Renal pelvis (tissue), 4 donors: ENCODE data around the gene SFMBT1. TPM values are rescaled to one million over a fixed set of nuclear protein-coding genes. Genes with fewer than 3 reads are reported as not detected.
A peak's percentile ranks its signal among the peaks of the same experiment; 100 is the strongest.

Source experiments
- DNase-seq: peaks from one replicate; pipeline ENCODE4 v3.0.0-alpha.2; 2013
- polyA plus RNA-seq, 3 donors: library from polyadenylated mRNA; unstranded; fragments of 120-200 nt; gene quantifications; one replicate each; pipeline ENCODE4 v1.2.1, GENCODE V29; 2013; ENCODE audit not compliant: insufficient read length in 3 of 3

SFMBT1 gene
- polyA plus RNA-seq, 3 donors: 9.9 to 11.7 (median 10.8) TPM

DNA sequence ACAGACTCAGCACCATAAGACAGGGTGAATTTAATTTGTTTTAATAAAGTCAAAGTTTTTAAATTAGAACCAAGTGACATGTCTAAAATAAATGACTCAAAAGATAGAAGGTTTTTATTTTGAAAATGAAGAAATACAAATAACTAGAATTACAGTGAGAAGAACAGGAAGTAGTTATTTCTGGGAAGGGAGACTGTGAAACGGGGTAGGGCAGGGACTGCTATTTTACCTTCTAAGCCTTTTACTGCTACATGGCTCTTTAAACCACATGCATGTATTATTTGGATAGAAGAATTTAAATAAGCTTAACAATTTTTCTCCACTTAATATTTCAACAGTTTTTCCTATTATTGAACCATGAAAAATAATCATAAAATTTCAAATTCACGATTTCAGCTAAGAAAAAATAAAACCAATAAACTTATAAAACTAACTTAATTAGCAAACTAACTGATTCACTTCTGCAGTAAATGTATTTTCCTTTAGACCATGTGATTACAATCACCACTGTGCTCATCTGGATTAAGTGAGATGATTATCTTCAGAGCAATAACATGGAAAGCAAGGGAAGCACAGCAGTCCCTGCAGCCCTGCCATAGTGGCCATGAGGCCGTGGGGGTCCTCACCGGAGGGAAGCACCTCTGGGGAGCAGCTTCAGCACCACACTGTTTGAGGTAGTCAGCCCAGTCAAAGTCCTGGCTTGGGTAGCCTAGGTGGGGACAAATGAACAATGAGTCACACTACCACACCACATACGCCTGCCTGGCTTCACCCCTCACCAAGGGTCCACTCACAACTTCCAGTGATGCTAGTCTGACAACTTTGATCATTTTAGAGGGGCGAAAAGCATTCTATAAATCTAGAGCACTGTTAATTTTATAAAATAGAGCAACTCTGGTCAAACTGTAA, 120.2 kb downstream of the SFMBT1 start:
- DNase-seq: no peak

DNA sequence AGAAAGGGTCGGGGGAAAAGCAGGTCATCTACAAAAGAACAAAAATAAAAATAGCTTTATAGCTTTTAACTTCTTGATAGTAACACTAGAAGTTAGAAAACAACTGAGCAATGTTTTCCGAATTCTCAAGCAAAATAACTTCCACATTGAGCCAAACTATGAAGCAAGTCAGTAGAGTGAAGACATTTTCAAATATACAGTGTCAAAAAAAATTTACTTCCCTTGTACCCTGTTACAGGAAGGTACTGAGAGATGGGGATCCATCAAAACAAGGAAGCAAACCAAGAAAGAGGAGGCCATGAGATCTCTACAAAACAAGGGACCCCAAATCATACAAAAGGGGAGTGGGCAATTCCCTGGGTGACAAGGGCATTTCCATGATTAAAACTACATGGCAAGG, 121.9 kb downstream of the SFMBT1 start:
- no peak for DNase-seq

DNA sequence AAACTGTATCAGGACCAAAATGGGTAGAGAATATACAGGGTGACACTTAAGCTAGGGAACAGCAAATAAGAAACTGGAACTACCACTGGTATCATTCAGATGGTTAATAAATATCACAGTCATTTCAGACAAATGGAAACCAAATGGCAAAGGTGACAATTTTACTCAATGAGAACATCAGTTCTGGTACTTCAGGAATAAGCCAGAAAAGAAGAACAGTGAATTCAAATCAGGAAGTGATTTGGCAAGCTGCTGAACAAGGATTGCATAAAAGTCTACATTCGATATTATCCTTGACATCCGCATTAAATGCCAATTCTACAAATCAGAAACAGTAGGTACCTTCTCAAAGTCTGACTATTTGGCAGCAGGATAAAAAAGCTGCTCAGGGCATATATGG, 125.0 kb downstream of the SFMBT1 start:
- DNase-seq: no peak

DNA sequence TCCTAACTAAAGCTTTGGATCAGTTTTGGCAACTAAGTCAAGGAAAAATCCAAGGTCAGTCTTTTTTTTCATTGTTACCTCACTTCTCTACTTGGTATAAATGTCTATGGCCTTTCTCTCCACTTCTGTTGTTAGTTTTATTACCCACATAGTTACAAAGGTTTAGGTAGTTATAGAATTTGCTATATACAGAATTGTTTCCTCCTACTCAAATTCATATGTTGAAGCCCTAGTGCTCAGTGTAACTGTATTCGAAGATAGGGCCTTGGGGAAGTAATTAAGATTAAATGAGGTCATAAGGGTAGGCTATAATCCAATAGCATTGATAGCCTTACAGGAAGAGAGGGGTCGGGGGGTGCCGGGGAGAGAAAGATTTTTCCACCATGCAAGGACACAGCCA, 128.8 kb downstream of the SFMBT1 start:
- no peak for DNase-seq

DNA sequence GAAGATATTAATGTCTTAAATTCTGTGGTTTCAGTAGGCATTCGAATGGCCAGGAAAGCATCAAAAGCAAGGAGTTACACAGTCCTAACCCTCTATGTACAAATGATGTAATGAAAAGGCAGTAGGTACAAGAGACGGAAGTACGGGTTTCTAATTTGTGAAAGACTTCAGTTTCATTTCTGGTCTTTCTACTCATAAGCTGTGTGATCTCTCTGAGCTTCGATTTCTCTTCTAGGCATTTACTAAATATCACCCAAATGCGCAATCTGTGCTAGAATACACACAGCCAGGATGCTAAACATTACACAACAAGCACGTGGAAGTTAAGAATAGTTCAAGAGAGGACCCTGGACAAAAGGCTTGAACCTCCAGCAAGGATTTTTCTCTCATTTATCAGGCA, 130.6 kb downstream of the SFMBT1 start:
- no peak for DNase-seq

DNA sequence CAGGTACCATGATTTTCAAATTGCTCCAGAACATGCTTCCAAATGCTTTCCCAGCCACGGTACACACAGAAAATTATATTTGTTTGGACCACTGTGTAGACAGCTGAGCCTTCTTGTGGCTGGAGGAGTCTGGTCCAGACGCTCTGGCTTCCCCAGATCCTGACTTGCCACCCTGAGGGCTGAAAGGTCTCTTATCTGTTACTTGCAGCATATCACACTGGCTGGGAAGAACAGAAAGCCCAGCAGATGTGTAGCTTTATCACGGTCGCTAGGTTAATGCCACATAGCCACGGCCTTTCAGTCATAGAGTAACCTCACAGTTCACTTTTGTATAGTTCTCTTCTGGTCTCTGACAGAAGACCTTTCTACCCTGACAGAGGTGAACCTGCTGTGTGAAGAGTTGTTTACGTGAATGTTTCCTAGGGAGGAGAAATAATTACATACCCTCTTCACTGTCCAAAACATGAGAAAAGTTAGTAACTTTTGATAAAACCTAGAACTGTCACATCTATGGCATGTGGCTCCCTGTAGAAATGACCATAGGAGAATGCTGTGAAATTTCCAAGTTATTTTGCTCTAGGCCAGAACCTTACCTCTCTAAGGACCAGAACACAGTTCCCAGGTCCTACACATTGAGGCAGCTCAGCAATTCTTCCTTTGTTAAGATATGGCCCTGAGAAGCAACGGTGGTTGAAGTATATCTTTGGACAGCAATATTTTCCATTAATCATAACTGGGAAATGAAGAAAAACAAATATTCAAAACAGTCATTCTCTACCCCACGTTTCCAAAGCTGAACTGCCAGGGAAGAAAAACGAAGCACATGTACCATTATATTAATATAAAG, 132.8 kb downstream of the SFMBT1 start:
- no peak for DNase-seq

DNA sequence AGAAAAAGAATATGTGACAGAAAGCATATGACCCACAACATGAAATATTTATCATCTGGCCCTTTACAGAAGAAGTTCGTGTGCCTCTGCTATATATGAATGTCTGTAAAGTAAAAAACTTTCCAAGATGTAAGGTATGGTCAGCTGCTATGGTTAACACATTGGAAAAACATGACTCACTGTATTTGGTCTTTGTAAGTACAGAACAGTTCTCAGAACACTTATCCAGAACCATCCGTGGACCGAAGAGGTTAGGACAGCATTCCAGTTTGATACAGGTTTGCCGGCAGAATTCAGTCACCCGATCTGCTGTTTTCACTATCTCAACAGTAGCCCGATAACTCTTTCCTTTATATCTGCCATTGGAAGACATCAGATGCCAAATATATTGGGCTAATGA, 135.1 kb downstream of the SFMBT1 start:
- DNase-seq: no peak

DNA sequence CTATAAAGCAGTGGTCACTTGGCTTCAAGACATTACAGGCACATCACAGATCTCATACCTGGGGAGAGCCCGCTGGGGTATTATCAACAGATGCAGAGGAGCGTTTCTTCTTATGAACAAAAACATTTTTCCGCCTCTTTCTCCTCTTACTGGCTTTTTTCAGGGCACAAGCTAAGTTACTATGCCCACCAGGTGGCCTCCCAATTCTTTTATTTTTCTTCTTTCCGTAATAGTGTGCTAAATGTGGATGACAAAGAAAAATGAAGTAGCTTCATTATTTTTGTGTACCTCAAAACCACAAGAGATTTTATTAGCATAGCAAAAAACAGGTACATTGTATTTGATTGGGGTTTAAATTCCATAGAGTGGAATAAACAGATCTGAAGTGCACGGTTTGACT, 138.4 kb downstream of the SFMBT1 start:
- no peak for DNase-seq

DNA sequence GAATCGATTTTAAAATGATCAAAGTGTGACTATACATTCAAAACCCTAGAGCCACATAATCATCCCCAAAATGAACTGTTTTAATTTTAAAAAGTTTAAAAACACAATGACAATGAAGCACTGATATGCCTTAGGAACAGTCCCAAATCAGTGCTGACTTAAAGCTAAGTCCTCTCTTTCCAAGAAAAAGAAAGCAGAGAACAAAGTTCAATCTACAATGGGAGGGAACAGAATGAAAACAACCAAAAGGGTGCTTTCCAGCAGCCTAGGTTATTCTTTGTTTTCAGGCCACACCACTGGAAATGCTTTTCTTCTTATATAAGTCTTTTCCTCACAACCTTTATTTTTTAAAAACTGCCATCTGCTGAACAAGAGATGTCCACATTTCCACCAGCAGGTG, 141.3 kb downstream of the SFMBT1 start:
- DNase-seq: no peak

DNA sequence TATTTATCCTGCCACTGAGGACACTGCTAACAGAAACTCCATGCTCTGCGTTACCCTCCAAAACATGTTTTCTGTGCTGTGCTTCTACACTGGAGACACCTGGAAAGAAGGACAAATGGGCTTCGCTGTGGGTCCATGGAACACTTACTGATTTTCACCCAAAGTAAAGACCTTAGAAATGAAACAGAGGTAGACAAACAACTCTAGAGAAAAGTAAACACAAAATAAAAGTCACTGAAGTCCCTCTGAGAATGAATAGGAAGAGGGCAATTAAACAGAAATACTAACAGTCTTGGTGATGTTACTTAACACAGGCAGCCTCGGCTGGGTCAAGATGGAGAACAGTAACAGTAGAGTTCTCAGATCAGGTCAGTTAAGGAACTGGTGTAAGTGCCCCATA, 141.9 kb downstream of the SFMBT1 start:
- no peak for DNase-seq

DNA sequence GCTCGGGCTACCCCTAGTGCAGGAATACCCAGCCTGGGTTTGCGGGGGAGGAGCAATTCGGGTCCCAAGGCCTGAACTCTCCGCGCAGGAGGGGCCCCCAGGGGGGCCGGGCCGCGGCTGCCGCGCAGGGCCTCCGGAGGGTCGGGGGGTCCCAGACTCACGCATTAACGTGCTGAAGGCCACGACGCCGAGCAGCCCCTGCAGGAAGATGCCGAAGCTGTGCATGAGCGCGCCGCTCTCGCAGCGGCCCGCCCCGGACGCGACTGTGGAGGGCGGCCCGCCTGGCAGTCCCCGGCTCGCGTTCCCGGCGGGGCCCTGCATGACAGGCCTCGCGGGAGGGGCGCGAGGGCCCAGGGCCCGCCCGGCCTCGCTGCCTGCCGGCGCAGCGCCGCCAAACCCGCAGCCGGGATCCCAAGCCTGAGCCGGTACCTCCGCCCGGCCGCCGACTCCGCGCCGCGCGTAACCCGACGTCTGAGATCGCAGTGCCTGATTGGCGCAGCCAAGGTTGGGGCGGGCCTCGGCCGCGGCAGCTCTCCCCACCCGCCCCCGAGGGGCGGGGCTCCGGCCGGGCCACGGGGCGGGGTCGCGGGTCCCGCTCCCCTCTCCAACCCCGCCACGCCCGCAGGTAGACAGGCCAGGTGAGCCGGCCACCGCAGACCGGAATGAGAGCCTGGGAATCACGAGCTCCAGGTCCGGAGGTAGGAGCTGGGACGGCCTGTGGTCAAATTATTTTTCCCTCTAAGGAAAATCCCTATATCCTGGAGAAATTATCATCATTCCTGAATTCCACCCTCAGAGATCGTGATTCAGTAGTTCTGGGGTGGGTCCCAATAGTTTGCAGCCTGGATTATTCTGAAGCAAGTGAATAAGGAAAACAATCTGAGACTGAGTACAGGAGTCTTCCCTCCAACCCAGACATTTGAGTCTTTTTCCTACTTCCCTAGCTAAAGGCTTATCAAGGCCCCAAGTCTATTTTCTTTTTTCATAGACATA, 148.4 kb downstream of the SFMBT1 start, which contains the start of gene STIMATE:
Gene STIMATE (minus strand): TSS at position 419 of the 993 bp plus-strand sequence. CDS start 98 bp downstream, at position 321.
- DNase-seq: peak; percentile 73

DNA sequence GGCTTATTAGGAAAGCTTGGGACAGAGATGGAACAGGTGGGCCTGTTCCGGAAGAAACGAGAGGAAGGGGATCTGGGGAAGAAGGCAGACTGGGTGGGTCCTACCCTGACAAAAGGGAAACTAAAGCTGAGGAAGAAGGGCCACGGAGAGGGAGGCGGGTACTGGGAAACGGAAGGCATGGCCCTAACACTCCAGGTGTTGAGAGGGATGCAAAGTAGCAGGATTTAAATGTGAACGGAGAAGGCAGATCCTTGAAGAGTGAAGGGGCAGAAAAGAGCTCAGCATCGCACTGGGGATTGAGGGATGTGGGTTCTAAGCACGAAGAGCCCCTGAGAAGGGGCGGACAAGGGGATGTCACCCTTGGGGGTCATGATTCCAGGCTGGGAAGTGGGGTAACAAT, 149.3 kb downstream of the SFMBT1 start:
- DNase-seq: no peak

DNA sequence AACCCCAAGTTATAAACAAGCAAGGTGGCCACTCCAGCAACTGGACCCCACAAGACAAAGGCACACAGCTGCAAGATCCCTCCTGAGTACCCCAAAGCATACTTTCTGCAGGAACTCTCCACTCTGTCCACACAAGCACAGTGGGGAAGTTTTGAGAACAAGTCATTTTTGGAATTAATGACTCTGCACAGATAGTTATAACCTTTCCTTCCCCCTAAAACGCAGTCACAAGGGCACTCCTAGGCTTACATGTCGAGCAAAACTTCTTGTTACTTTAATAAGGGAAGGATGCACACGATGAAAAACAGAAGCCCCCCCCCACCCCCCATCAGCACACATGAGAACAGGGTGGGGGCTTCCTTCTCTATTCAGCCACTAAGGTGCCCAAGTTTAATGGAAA, 149.7 kb downstream of the SFMBT1 start:
- no peak for DNase-seq

DNA sequence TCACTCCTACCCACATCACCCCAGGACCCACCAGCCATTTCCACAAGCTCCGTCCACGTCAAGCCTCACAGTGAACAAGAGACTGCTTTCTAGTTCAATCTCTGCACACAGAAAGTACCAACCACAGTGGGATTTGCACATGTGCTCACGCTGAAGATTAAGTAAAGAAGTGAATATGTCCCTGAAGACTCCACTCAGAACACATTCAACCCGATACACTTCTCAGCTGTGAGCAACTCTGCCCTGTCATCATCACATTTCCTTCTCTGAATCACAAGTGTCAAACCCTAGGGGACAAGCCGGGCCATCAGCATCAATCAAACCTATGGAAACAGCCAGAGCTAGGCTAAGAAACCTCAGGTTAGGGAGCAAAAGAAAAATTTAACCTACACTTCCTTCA, 150.5 kb downstream of the SFMBT1 start:
- no peak for DNase-seq

DNA sequence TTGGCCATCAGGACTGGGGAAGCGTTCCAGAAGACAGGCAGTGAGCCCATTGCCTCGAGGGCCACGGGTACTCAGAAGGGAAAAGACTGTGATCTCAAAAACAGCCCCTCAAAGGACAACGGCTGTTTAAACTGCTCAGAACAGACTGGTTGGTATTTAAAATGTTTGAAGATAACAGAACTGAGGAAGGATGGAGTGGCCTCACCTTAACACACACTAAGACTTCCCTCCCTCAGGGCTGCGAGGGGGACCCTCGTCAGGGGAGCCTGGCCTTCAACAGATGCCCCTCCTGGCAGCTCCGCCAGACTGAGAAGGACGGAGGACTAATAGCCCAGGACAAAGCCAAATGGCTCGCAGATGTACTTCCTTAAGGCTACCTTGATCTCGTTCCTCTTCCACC, 151.1 kb downstream of the SFMBT1 start:
- DNase-seq: no peak

DNA sequence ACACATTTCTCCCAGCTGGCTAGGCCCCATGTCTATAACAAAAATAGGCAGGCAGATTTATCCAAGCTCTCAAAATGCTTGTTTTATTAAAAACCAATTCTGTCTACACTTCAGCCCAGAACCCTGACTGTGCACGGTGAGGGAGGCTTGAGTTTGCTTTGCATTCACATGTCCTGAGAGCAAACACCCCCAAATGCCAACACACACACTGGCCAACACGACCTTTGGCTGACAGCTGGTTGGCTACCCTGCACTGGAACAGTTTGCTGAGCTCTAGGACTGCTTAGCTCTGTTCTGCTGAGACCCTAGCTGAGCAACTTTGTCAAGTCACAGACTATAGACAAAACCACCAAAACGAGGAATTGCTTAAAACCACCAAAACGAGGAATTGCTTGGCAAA, 152.2 kb downstream of the SFMBT1 start:
- DNase-seq: no peak

DNA sequence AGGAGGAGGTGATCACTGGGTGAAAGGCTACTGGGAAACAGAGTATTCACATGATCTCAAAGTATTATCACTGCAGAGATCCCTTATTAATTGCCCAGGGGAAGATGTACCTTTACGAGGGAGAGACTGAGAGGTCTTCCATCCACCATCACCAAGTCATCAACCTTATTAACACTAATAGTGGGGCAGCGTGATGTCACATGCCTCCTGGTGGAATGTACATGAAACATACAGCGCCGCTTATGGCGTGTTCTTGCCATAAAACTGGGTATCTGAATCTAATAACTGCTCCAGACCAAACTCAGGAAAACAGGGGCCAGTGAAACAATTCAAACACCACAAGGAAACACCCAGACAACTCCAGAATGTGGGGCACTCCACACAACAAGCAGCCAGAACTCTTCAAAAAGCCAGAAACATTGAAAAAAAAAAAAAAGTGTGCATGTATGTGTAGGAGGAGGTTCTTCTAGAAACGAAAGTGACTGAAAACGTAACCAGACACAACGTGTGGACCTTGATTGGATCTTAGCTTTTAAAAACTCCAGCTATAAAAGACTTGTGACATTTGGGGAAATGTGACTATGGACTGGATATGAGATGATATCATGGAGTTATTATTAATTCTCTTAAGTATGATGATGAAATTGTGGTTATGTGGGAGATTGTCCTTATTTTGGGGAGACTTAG, 153.1 kb downstream of the SFMBT1 start:
- DNase-seq: no peak

DNA sequence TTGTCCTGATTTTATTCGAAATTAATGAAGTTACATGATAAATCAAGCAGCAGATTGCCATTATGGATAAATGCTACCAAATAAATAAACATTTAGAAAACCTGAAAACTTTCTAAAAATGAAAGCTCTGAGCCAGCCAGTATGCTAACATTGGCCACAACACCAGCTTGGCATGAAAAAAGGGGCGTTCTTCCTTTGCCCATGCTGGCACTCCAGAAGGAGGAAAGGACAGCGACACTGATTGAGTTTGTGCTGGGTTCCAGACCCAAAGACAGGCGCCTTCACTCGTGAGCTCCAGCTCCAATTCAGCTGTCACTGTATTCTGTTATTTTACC, 153.6 kb downstream of the SFMBT1 start:
- no peak for DNase-seq

DNA sequence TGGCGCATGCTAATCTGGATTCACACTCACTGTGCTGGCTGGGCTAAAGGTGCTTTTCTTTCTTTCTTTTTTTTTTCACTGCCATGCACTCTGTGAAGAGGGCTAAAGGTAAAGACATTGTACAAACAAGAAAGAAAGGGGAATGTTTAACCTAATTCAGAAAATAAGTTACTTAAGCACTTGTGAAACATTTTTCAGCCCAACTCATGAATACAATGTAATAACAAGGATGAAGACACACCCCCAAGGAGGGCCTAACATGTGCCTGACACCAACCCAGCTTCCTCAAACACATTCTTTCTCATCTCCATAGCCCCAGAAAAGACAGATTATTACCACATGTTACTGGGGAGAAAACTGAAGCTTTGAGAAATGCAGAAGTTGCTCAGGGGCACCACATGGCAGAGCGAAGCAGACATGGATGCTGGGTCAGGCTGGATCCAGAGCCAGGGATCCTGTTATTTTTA, 154.2 kb downstream of the SFMBT1 start:
- DNase-seq: no peak

DNA sequence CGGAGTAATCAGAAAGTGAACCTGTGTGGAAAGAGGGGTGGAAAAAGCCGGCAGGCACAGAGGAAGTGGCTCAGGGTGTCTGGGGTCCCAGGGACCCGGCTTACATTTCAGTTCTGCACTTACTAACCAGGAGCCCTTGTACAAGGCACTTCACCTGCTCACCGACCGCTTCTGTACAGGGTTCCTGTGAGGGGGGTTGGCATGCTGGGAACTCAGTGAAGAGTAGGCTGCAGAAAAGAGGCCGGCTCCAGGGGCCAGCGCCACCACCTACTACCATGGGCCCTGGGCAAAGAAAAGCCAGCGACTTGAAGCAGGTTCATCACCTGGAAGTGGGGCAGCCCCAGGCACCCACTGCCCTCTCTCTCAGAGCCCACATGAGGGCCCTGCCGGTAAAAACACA, 154.7 kb downstream of the SFMBT1 start:
- no peak for DNase-seq

DNA sequence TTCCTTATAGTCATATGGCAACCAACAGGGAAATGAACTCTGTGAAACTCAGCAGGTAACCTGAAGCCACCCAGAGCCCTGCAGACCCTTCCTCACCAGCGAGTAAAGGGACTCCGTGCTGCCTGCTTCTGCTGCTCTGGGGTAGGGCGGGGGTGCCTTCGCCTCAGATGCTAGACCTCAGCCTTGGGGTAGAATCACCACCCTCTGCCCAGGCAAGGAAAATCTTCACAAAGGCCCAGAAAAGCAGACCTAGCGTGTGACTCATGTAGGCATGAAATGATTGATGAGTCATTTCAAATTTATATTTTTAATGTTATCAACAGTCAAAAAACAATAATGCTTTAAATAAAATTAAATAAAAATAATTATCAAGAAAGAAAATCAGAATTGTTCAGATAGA, 155.1 kb downstream of the SFMBT1 start:
- DNase-seq: no peak
